ENCODE results near the gene CCND3. TPM values are rescaled to one million over a fixed set of nuclear protein-coding genes. Genes with fewer than 3 reads are reported as not detected.
A peak's percentile ranks its signal among the peaks of the same experiment; 100 is the strongest.

The CCND3 gene
- total and polyA plus RNA-seq, 2 of the 13 experiments (the other 11 are each of a cell fraction or from before 2014, with no cell fraction given) = 4.3 to 7.2 TPM

DNA sequence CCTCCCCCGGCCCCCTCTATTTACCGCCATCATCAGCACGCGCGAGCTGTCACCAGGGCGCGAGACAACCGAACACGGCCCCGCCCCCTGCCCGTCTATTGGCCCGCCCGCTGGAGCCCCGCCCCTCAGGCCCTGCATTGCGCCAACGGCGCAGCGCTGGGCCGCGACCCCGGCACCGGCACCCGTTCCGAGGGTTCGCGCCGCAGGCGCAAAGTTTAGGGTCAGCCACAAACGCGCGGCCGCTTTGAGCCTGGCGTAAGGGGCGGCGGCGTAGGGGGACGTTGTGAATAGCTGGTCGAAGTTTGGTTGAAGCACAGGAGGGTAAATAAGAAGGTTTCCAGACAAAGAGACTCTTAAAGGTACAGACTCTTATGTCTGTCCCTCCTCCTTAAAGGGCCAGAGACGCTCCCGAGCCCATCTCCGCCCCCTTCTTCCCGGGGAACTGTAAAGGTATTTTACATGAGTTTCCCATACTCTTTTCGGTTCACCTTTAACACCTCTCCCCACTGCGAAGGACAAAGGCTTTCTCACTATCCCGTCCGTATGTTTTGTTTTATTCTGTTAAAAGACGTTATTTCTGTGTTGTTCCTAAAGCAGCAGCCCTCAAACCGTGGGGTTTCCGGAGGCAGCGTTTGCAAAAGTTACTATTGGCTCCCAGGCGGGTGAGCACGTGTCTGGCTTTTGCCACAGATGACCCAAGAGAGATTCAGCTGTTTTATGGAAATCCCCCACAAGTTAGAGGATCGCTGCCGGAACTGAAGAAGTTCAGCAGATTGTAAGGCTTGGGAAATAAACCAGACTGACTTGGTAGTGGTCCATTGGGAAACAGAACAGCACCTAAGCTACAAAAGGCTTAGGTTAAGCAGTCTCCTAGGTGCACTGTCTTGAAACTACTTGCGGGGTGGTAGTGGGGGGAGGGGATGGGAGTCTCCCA lies 46.0 kb downstream of the CCND3 start, which contains the start of gene USP49 (continued):
- TF ChIP-seq MXD1 (CRISPR knock-in tag; IDR thresholded peaks at IDR 0.05) (peak; percentile 37; the same call in 1 of the 2 replicates), POLR2A (IDR thresholded peaks at IDR 0.05; ENCODE audit: insufficient read depth in 1 of 2, low read depth in 2 of 2, low read length in 2 of 2) (no peak), MEIS2 (CRISPR knock-in tag; IDR thresholded peaks at IDR 0.05) (peak; percentile 79), HMG20A (CRISPR knock-in tag; IDR thresholded peaks at IDR 0.05; ENCODE audit: borderline replicate concordance) (no peak), YEATS4 (CRISPR knock-in tag; IDR thresholded peaks at IDR 0.05; ENCODE audit: borderline replicate concordance) (peak; percentile 47), ZNF317 (CRISPR knock-in tag; IDR thresholded peaks at IDR 0.05) (peak; percentile 96), XBP1 (CRISPR knock-in tag; IDR thresholded peaks at IDR 0.05) (no peak), HOXD1 (CRISPR knock-in tag; IDR thresholded peaks at IDR 0.05) (no peak), ZNF572 (CRISPR knock-in tag; IDR thresholded peaks at IDR 0.05) (no peak), MXI1 (IDR thresholded peaks at IDR 0.05; ENCODE audit: borderline replicate concordance, low read depth, low read length) (peak; percentile 69; the same call in 1 of the 3 replicates), ARNT (IDR thresholded peaks at IDR 0.05) (no peak), GPN1 (CRISPR knock-in tag; IDR thresholded peaks at IDR 0.05; ENCODE audit: borderline replicate concordance) (no peak), CREB1 (IDR thresholded peaks at IDR 0.05) (peak; percentile 67), CREB1 (CRISPR knock-in tag; IDR thresholded peaks at IDR 0.05) (peak; percentile 41; the same call in 1 of the 2 replicates), ZNF777 (CRISPR knock-in tag; IDR thresholded peaks at IDR 0.05) (no peak), KAT7 (CRISPR knock-in tag; IDR thresholded peaks at IDR 0.05; ENCODE audit: borderline replicate concordance) (no peak), ZNF550 (CRISPR knock-in tag; IDR thresholded peaks at IDR 0.05; ENCODE audit: borderline replicate concordance) (no peak)
- TF ChIP-seq, protein P1, sequence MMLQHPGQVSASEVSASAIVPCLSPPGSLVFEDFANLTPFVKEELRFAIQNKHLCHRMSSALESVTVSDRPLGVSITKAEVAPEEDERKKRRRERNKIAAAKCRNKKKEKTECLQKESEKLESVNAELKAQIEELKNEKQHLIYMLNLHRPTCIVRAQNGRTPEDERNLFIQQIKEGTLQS (CRISPR knock-in tag; IDR thresholded peaks at IDR 0.05) = no peak
- TF ChIP-seq, protein P2, sequence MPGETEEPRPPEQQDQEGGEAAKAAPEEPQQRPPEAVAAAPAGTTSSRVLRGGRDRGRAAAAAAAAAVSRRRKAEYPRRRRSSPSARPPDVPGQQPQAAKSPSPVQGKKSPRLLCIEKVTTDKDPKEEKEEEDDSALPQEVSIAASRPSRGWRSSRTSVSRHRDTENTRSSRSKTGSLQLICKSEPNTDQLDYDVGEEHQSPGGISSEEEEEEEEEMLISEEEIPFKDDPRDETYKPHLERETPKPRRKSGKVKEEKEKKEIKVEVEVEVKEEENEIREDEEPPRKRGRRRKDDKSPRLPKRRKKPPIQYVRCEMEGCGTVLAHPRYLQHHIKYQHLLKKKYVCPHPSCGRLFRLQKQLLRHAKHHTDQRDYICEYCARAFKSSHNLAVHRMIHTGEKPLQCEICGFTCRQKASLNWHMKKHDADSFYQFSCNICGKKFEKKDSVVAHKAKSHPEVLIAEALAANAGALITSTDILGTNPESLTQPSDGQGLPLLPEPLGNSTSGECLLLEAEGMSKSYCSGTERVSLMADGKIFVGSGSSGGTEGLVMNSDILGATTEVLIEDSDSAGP (CRISPR knock-in tag; IDR thresholded peaks at IDR 0.05; ENCODE audit: borderline replicate concordance) = peak; percentile 99
- TF ChIP-seq, protein P3, sequence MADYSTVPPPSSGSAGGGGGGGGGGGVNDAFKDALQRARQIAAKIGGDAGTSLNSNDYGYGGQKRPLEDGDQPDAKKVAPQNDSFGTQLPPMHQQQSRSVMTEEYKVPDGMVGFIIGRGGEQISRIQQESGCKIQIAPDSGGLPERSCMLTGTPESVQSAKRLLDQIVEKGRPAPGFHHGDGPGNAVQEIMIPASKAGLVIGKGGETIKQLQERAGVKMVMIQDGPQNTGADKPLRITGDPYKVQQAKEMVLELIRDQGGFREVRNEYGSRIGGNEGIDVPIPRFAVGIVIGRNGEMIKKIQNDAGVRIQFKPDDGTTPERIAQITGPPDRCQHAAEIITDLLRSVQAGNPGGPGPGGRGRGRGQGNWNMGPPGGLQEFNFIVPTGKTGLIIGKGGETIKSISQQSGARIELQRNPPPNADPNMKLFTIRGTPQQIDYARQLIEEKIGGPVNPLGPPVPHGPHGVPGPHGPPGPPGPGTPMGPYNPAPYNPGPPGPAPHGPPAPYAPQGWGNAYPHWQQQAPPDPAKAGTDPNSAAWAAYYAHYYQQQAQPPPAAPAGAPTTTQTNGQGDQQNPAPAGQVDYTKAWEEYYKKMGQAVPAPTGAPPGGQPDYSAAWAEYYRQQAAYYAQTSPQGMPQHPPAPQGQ (CRISPR knock-in tag; IDR thresholded peaks at IDR 0.05; ENCODE audit: borderline replicate concordance) = no peak
- TF ChIP-seq, protein P4, sequence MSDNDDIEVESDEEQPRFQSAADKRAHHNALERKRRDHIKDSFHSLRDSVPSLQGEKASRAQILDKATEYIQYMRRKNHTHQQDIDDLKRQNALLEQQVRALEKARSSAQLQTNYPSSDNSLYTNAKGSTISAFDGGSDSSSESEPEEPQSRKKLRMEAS (IDR thresholded peaks at IDR 0.05) = peak; percentile 67
- TF ChIP-seq, protein P5, sequence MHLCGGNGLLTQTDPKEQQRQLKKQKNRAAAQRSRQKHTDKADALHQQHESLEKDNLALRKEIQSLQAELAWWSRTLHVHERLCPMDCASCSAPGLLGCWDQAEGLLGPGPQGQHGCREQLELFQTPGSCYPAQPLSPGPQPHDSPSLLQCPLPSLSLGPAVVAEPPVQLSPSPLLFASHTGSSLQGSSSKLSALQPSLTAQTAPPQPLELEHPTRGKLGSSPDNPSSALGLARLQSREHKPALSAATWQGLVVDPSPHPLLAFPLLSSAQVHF (CRISPR knock-in tag; IDR thresholded peaks at IDR 0.05) = no peak
